Astrocyte (in vitro differentiated cells and primary cell): ENCODE data around the gene NR5A2. TPM values are rescaled to one million over a fixed set of nuclear protein-coding genes. Genes with fewer than 3 reads are reported as not detected.

ENCODE experiments used
- DNase-seq: peaks from one replicate; pipeline ENCODE4 v3.0.0-alpha.2; 2010; ENCODE audit warnings: low read depth
- FAIRE-seq: peaks from 2 replicates; lab custom pipeline; 2011; peaks lifted over from hg19 to GRCh38; lab: Jason Lieb, UNC
- H2AFZ ChIP-seq: 2 replicates; pipeline ENCODE4 v1.6.0; 2012; ENCODE audit warnings: low read depth, low read length, inconsistent platforms
- H3K27ac ChIP-seq: 2 replicates; pipeline ENCODE4 v1.5.1; 2011; ENCODE audit warnings: low read depth, low read length, inconsistent platforms
- H3K27me3 ChIP-seq: 2 replicates; pipeline ENCODE4 v1.6.0; 2011; ENCODE audit warnings: low read length, inconsistent platforms; ENCODE audit not compliant: insufficient read depth
- H3K36me3 ChIP-seq: 2 replicates; pipeline ENCODE4 v1.5.1; 2011; ENCODE audit warnings: low read length, inconsistent platforms; ENCODE audit not compliant: insufficient read depth
- H3K4me1 ChIP-seq: 2 replicates; pipeline ENCODE4 v1.5.1; 2011; ENCODE audit warnings: low read length, inconsistent platforms; ENCODE audit not compliant: insufficient read depth
- H3K4me2 ChIP-seq: 2 replicates; pipeline ENCODE4 v1.6.0; 2012; ENCODE audit warnings: low read length, inconsistent platforms
- H3K4me3 ChIP-seq: 2 replicates; pipeline ENCODE4 v1.5.1; 2011; ENCODE audit warnings: low read depth, mild to moderate bottlenecking, low read length, inconsistent platforms; ENCODE audit not compliant: insufficient read depth
- H3K79me2 ChIP-seq: 2 replicates; pipeline ENCODE4 v1.6.0; 2012; ENCODE audit warnings: mild to moderate bottlenecking, low read length, inconsistent platforms; ENCODE audit not compliant: insufficient read depth
- H3K9ac ChIP-seq: 2 replicates; pipeline ENCODE4 v1.6.0; 2012; ENCODE audit warnings: mild to moderate bottlenecking, low read length, inconsistent platforms
- H3K9me3 ChIP-seq: 2 replicates; pipeline ENCODE4 v1.5.1; 2012; ENCODE audit warnings: low read depth, mild to moderate bottlenecking, low read length, inconsistent platforms; ENCODE audit not compliant: insufficient read depth
- H4K20me1 ChIP-seq: 2 replicates; pipeline ENCODE4 v1.6.0; 2012; ENCODE audit warnings: low read length, inconsistent platforms; ENCODE audit not compliant: insufficient read depth
- H3K27ac Mint-ChIP-seq: one replicate; pipeline ENCODE4 v1.8.0; 2021; ENCODE audit warnings: mild to moderate bottlenecking, mixed read lengths; ENCODE audit not compliant: unreplicated experiment
- H3K27me3 Mint-ChIP-seq: one replicate; pipeline ENCODE4 v1.8.0; 2021; ENCODE audit warnings: low read depth, mixed read lengths; ENCODE audit not compliant: unreplicated experiment
- H3K36me3 Mint-ChIP-seq: one replicate; pipeline ENCODE4 v1.8.0; 2021; ENCODE audit warnings: low read depth, mixed read lengths; ENCODE audit not compliant: unreplicated experiment
- H3K4me1 Mint-ChIP-seq: one replicate; pipeline ENCODE4 v1.8.0; 2021; ENCODE audit warnings: low read depth, mixed read lengths; ENCODE audit not compliant: unreplicated experiment
- H3K4me3 Mint-ChIP-seq: one replicate; pipeline ENCODE4 v1.8.0; 2021; ENCODE audit warnings: mild to moderate bottlenecking, moderate library complexity, mixed read lengths; ENCODE audit not compliant: unreplicated experiment
- H3K9me3 Mint-ChIP-seq: one replicate; pipeline ENCODE4 v1.8.0; 2021; ENCODE audit warnings: mild to moderate bottlenecking, mixed read lengths; ENCODE audit not compliant: unreplicated experiment
- CTCF ChIP-seq: IDR thresholded peaks from 2 replicates; pipeline ENCODE4 v1.5.1; 2011; ENCODE audit warnings: low read depth, mild to moderate bottlenecking, inconsistent platforms, low read length, moderate library complexity; ENCODE audit not compliant: insufficient read depth
- EZH2 ChIP-seq: IDR thresholded peaks from 2 replicates; pipeline ENCODE4 v1.6.1; 2012; ENCODE audit warnings: mild to moderate bottlenecking, low read length, inconsistent platforms; ENCODE audit not compliant: insufficient read depth
- total RNA-seq: library from RNA; stranded (reverse); gene quantifications from 2 replicates; pipeline ENCODE4 v1.2.1, GENCODE V29; 2021

The NR5A2 gene
- total RNA-seq, 1 donor from 2014 or later, result 0.39 TPM

DNA sequence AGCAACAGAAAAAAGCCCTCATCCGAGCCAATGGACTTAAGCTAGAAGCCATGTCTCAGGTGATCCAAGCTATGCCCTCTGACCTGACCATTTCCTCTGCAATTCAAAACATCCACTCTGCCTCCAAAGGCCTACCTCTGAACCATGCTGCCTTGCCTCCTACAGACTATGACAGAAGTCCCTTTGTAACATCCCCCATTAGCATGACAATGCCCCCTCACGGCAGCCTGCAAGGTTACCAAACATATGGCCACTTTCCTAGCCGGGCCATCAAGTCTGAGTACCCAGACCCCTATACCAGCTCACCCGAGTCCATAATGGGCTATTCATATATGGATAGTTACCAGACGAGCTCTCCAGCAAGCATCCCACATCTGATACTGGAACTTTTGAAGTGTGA, 20.7 kb downstream of the NR5A2 start:
- DNase-seq, result no peak
- TF ChIP-seq EZH2 (no peak), CTCF (no peak)
- no peaks in the 10 kb centered on the region for H3K36me3 Mint-ChIP-seq
- Histone ChIP-seq H4K20me1 (no peaks in the 10 kb centered on the region), H2AFZ (no peak overlapping the region), H3K4me1 (peaks cover under 1% of the 10 kb centered on the region), H3K4me2 (no peak overlapping the region), H3K9me3 (no peaks in the 10 kb centered on the region), H3K27ac (no peak overlapping the region), H3K27me3 (peaks cover 38% of the 10 kb centered on the region), H3K9ac (no peak overlapping the region), H3K79me2 (no peaks in the 10 kb centered on the region), H3K36me3 (no peaks in the 10 kb centered on the region), H3K4me3 (no peak overlapping the region)
- H3K27ac Mint-ChIP-seq, result no peak overlapping the region
- no peaks in the 10 kb centered on the region for H3K4me1 Mint-ChIP-seq
- FAIRE-seq, result no peak
- H3K4me3 Mint-ChIP-seq, result no peak overlapping the region
- no peaks in the 10 kb centered on the region for H3K9me3 Mint-ChIP-seq
- H3K27me3 Mint-ChIP-seq, result peaks cover 18% of the 10 kb centered on the region

DNA sequence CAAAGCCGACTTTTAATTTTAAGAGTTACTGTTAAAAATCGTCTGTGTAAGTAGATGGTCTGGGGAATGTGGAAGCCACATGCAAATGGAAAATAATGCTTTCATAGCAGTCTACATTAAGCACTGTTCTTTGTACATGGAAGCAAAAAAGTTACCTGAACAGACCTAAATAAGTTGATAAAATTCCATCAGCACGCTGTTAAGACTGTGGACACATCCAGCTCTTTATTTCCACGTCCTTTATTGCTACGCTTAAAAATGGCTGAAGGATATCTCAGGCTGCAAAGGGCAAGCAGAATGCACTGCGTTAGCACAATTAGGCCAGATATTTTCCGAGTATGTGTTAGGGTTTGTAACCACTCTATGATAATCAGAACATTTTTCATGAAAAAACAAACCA, 22.3 kb downstream of the NR5A2 start:
- no peak for TF ChIP-seq CTCF
- no peak for TF ChIP-seq EZH2
- DNase-seq (no peak), FAIRE-seq (no peak)
- peaks cover 24% of the 10 kb centered on the region for H3K27me3 ChIP-seq
- Mint-ChIP-seq H3K27ac (no peak overlapping the region), H3K27me3 (peaks cover 12% of the 10 kb centered on the region), H3K9me3 (no peaks in the 10 kb centered on the region), H3K4me3 (no peak overlapping the region), H3K36me3 (no peaks in the 10 kb centered on the region), H3K4me1 (peaks cover 2% of the 10 kb centered on the region)
- no peak overlapping the region for H3K4me3 ChIP-seq
- no peaks in the 10 kb centered on the region for H4K20me1 ChIP-seq
- no peak overlapping the region for H2AFZ ChIP-seq
- no peaks in the 10 kb centered on the region for H3K36me3 ChIP-seq
- no peak overlapping the region for H3K4me2 ChIP-seq
- H3K9ac ChIP-seq, result no peak overlapping the region
- no peak overlapping the region for H3K27ac ChIP-seq
- H3K79me2 ChIP-seq, result no peaks in the 10 kb centered on the region
- H3K4me1 ChIP-seq, result peaks cover 4% of the 10 kb centered on the region
- H3K9me3 ChIP-seq, result no peaks in the 10 kb centered on the region

DNA sequence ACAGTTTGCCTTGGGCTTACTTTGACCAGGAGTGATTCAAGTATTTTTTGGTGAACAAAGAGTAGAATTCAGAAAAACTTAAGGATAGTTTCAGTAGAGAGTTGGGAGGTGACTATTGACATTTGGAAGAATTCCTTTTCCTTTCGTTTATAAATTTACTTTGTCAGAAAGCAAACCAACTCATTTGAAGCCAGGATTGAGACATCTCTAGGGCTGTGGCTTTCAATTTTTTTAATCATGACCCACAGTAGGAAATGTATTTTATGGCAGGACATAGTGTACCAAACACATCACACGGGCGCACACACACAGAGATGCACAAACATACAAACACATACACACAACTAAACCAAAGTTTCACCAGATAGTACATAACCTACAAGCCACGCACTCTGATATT, 24.1 kb downstream of the NR5A2 start:
- no peak for TF ChIP-seq CTCF
- no peak for TF ChIP-seq EZH2
- Mint-ChIP-seq H3K9me3 (no peaks in the 10 kb centered on the region), H3K27ac (no peak overlapping the region), H3K27me3 (peaks cover 8% of the 10 kb centered on the region), H3K4me1 (peaks cover 2% of the 10 kb centered on the region), H3K36me3 (no peaks in the 10 kb centered on the region), H3K4me3 (no peak overlapping the region)
- Histone ChIP-seq H3K27me3 (peaks cover 8% of the 10 kb centered on the region), H3K9ac (no peak overlapping the region), H4K20me1 (no peaks in the 10 kb centered on the region), H3K27ac (no peak overlapping the region), H3K4me3 (no peak overlapping the region), H3K9me3 (no peaks in the 10 kb centered on the region), H3K4me1 (peaks cover 4% of the 10 kb centered on the region), H3K36me3 (no peaks in the 10 kb centered on the region), H3K79me2 (no peaks in the 10 kb centered on the region), H3K4me2 (no peak overlapping the region), H2AFZ (no peak overlapping the region)
- FAIRE-seq (no peak), DNase-seq (no peak)
